HL-60 (cell line): ENCODE results near the gene TPI1.

Experiments
- DNase-seq, 2 experiments: peaks; one replicate each; pipeline ENCODE4 v3.0.0-alpha.2; 2010 to 2020; ENCODE audit warnings: low read depth in 1 of 2, low spot score in 1 of 2
- H3K27ac ChIP-seq: fragments of 250-450 bp; sonication (Bioruptor Pico); replicated peaks from 2 replicates; pipeline ENCODE4 v1.5.1; 2020; ENCODE audit warnings: mild to moderate bottlenecking, moderate library complexity
- H3K27me3 ChIP-seq: fragments of 250-450 bp; sonication (Bioruptor Pico); 2 replicates; pipeline ENCODE4 v1.5.1; 2021; ENCODE audit warnings: mild to moderate bottlenecking, moderate library complexity; ENCODE audit not compliant: insufficient read depth, poor library complexity, severe bottlenecking
- H3K4me3 ChIP-seq: replicated peaks from 2 replicates; pipeline ENCODE4 v1.5.1; 2011; ENCODE audit warnings: mild to moderate bottlenecking, control low read depth, low read length; ENCODE audit not compliant: insufficient read depth
- CTCF ChIP-seq: IDR thresholded peaks from one replicate; pipeline ENCODE4 v1.5.1; 2011; ENCODE audit warnings: low read length, control low read depth, inconsistent platforms; ENCODE audit not compliant: insufficient read depth
- GABPA ChIP-seq: IDR thresholded peaks from 2 replicates; pipeline ENCODE4 v1.6.1; 2012; ENCODE audit warnings: low read depth
- POLR2AphosphoS5 ChIP-seq: IDR thresholded peaks from 2 replicates; pipeline ENCODE4 v1.6.1; 2012; ENCODE audit warnings: low read depth
- SPI1 ChIP-seq: IDR thresholded peaks from 2 replicates; pipeline ENCODE4 v1.6.1; 2012; ENCODE audit warnings: low read depth, mild to moderate bottlenecking, borderline replicate concordance
- TF ChIP-seq, protein P1 (sequence below): IDR thresholded peaks from 2 replicates; pipeline ENCODE4 v1.6.1; 2012; ENCODE audit warnings: low read depth; ENCODE audit not compliant: insufficient replicate concordance

Gene TPI1

DNA sequence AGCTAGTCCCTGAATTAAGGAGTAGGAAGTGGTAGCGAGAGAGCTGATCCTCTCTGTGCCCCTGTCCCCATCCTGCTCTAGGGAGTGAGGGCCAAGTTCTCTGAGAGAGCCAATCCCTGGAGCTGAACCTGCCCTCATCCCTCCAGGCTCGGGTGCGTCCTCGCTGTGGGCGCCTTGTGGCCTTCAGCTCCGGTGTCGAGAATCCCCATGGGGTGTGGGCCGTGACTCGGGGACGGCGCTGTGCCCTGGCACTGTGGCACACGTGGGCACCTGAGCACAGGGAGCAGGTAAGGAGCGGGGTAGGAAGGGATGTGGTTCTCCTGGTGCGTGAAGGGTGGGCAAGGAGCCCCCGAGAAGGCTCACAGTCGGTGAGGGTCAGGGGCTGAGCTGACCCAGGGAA is 28.5 kb upstream of the TPI1 start:
- TF ChIP-seq, protein P1, sequence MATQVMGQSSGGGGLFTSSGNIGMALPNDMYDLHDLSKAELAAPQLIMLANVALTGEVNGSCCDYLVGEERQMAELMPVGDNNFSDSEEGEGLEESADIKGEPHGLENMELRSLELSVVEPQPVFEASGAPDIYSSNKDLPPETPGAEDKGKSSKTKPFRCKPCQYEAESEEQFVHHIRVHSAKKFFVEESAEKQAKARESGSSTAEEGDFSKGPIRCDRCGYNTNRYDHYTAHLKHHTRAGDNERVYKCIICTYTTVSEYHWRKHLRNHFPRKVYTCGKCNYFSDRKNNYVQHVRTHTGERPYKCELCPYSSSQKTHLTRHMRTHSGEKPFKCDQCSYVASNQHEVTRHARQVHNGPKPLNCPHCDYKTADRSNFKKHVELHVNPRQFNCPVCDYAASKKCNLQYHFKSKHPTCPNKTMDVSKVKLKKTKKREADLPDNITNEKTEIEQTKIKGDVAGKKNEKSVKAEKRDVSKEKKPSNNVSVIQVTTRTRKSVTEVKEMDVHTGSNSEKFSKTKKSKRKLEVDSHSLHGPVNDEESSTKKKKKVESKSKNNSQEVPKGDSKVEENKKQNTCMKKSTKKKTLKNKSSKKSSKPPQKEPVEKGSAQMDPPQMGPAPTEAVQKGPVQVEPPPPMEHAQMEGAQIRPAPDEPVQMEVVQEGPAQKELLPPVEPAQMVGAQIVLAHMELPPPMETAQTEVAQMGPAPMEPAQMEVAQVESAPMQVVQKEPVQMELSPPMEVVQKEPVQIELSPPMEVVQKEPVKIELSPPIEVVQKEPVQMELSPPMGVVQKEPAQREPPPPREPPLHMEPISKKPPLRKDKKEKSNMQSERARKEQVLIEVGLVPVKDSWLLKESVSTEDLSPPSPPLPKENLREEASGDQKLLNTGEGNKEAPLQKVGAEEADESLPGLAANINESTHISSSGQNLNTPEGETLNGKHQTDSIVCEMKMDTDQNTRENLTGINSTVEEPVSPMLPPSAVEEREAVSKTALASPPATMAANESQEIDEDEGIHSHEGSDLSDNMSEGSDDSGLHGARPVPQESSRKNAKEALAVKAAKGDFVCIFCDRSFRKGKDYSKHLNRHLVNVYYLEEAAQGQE = no peak
- TF ChIP-seq CTCF (no peak), SPI1 (no peak), GABPA (no peak)
- Histone ChIP-seq H3K4me3 (no peak overlapping the region), H3K27ac (no peak overlapping the region), H3K27me3 (no peaks in the 10 kb centered on the region)
- no peak for DNase-seq

- TF ChIP-seq, protein P1 = no peak
- TF ChIP-seq SPI1 (no peak), GABPA (no peak), CTCF (no peak), POLR2AphosphoS5 (no peak)
- Histone ChIP-seq H3K27ac (no peak overlapping the region), H3K27me3 (no peaks in the 10 kb centered on the region), H3K4me3 (no peak overlapping the region)
- DNase-seq = no peak
Observed at GRCh38 chr12:6839482-6840201, 27.7 kb upstream of the TPI1 start.

DNA sequence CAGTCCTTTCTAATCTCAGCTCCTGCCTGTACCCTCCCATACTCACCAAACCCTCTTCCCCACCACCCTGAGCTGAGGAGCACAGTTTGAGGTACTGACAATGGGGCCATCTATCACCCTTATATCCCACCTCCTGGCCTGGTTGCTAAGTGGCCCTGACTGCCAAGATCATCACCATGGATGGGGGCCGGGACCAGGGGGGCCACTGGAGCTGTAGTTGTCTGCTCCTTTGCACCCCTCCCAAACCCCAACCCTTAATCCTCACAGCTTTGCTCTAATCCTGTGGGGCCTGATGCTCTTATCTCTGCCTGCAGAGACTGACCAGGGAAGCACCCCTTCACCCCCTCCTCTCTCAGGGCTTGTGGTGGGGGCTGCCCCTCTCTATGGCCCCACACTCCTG is 27.0 kb upstream of the TPI1 start:
- TF ChIP-seq GABPA = no peak
- TF ChIP-seq, protein P1 = no peak
- TF ChIP-seq POLR2AphosphoS5 = no peak
- no peak for TF ChIP-seq SPI1
- no peak for TF ChIP-seq CTCF

More for the DNA sequence above, 27.0 kb upstream of the TPI1 start:
- H3K27me3 ChIP-seq = no peaks in the 10 kb centered on the region
- no peak overlapping the region for H3K4me3 ChIP-seq
- DNase-seq = no peak
- no peak overlapping the region for H3K27ac ChIP-seq
